ENCODE measurements around the gene BMP6. TPM values are rescaled to one million over a fixed set of nuclear protein-coding genes. Genes with fewer than 3 reads are reported as not detected.

BMP6 gene
- polyA plus RNA-seq, 1 donor from 2014 or later: 2.4 TPM

GRCh38 chr6:7881765-7882500 is 156.0 kb downstream of the BMP6 start:
- H3K9me3 ChIP-seq (ENCODE audit: low read length): no peaks in the 10 kb centered on the region
- no peaks in the 10 kb centered on the region for H4K20me1 ChIP-seq (ENCODE audit: insufficient read depth)
- peaks cover 4% of the 10 kb centered on the region for H3K36me3 ChIP-seq (ENCODE audit: insufficient read depth, low read length)
- no peak for TF ChIP-seq CTCF (IDR thresholded peaks at IDR 0.05; ENCODE audit: poor library complexity, severe bottlenecking)
- TF ChIP-seq TAF1 (IDR thresholded peaks at IDR 0.05; ENCODE audit: low read depth): no peak
- TF ChIP-seq MXI1 (conservative IDR thresholded peaks at IDR 0.05; ENCODE audit: poor library complexity, severe bottlenecking): no peak
- TF ChIP-seq POLR2AphosphoS5 (IDR thresholded peaks at IDR 0.05): no peak
- no peak for TF ChIP-seq REST (IDR thresholded peaks at IDR 0.05; ENCODE audit: borderline replicate concordance)
- no peak for TF ChIP-seq EP300 (conservative IDR thresholded peaks at IDR 0.05; ENCODE audit: poor library complexity, severe bottlenecking)
- TF ChIP-seq SMC3 (conservative IDR thresholded peaks at IDR 0.05; ENCODE audit: poor library complexity): no peak
- TF ChIP-seq RAD21 (conservative IDR thresholded peaks at IDR 0.05): no peak
- TF ChIP-seq EZH2 (IDR thresholded peaks at IDR 0.05; ENCODE audit: borderline replicate concordance, insufficient read depth, low read length, poor library complexity, severe bottlenecking): no peak
- H3K4me2 ChIP-seq (ENCODE audit: low read length): no peak overlapping the region
- no peaks in the 10 kb centered on the region for H3K9me2 ChIP-seq (ENCODE audit: insufficient read depth, low read length)
- H3K4me3 ChIP-seq (ENCODE audit: low read length): no peak overlapping the region
- H3K27me3 ChIP-seq (ENCODE audit: insufficient read depth, low read depth, low read length): no peaks in the 10 kb centered on the region
- H3K9ac ChIP-seq (ENCODE audit: low read length): no peak overlapping the region
- no peaks in the 10 kb centered on the region for H3K79me2 ChIP-seq (replicated peaks; ENCODE audit: insufficient read depth, low read length)
- no peak overlapping the region for H3K27ac ChIP-seq (ENCODE audit: low read length)
- no peak overlapping the region for H2AFZ ChIP-seq (ENCODE audit: low read depth, low read length)
- H3F3A ChIP-seq (ENCODE audit: insufficient read depth, low read length, poor library complexity, severe bottlenecking): no peaks in the 10 kb centered on the region

GRCh38 chr6:7882505-7883257 is 156.8 kb downstream of the BMP6 start:
- no peak overlapping the region for H3K4me2 ChIP-seq (ENCODE audit: low read length)
- H3K9me2 ChIP-seq (ENCODE audit: insufficient read depth, low read length): no peaks in the 10 kb centered on the region
- no peak for TF ChIP-seq EZH2 (IDR thresholded peaks at IDR 0.05; ENCODE audit: borderline replicate concordance, insufficient read depth, low read length, poor library complexity, severe bottlenecking)
- TF ChIP-seq MXI1 (conservative IDR thresholded peaks at IDR 0.05; ENCODE audit: poor library complexity, severe bottlenecking): no peak
- TF ChIP-seq CTCF (IDR thresholded peaks at IDR 0.05; ENCODE audit: poor library complexity, severe bottlenecking): no peak
- TF ChIP-seq POLR2AphosphoS5 (IDR thresholded peaks at IDR 0.05): no peak
- TF ChIP-seq SMC3 (conservative IDR thresholded peaks at IDR 0.05; ENCODE audit: poor library complexity): no peak
- TF ChIP-seq RAD21 (conservative IDR thresholded peaks at IDR 0.05): no peak
- TF ChIP-seq EP300 (conservative IDR thresholded peaks at IDR 0.05; ENCODE audit: poor library complexity, severe bottlenecking): no peak
- no peak for TF ChIP-seq REST (IDR thresholded peaks at IDR 0.05; ENCODE audit: borderline replicate concordance)
- no peak for TF ChIP-seq TAF1 (IDR thresholded peaks at IDR 0.05; ENCODE audit: low read depth)
- H3K79me2 ChIP-seq (replicated peaks; ENCODE audit: insufficient read depth, low read length): no peaks in the 10 kb centered on the region
- no peak overlapping the region for H3K9ac ChIP-seq (ENCODE audit: low read length)
- no peaks in the 10 kb centered on the region for H3K9me3 ChIP-seq (ENCODE audit: low read length)
- H3K27me3 ChIP-seq (ENCODE audit: insufficient read depth, low read depth, low read length): no peaks in the 10 kb centered on the region
- peaks cover 4% of the 10 kb centered on the region for H3K36me3 ChIP-seq (ENCODE audit: insufficient read depth, low read length)
- H3K27ac ChIP-seq (ENCODE audit: low read length): no peak overlapping the region
- no peaks in the 10 kb centered on the region for H4K20me1 ChIP-seq (ENCODE audit: insufficient read depth)
- H3K4me3 ChIP-seq (ENCODE audit: low read length): no peak overlapping the region
- H2AFZ ChIP-seq (ENCODE audit: low read depth, low read length): no peak overlapping the region
- no peaks in the 10 kb centered on the region for H3F3A ChIP-seq (ENCODE audit: insufficient read depth, low read length, poor library complexity, severe bottlenecking)

Measured in neural cell (in vitro differentiated cells).